IMR-90 (cell line): ENCODE measurements around the gene ZDHHC12.

Source experiments
- CTCF ChIP-seq: conservative IDR thresholded peaks from 2 replicates; pipeline ENCODE4 v1.5.1; 2012; ENCODE audit warnings: mild to moderate bottlenecking, low read depth, low read length, improper control_type of control experiment
- POLR2A ChIP-seq: IDR thresholded peaks from 2 replicates; pipeline ENCODE4 v1.6.1; 2012; ENCODE audit warnings: mild to moderate bottlenecking, low read depth, low read length
- RAD21 ChIP-seq: IDR thresholded peaks from 2 replicates; pipeline ENCODE4 v1.6.1; 2012; ENCODE audit warnings: low read length, improper control_type of control experiment
- SMC3 ChIP-seq: fragments of 150-350 bp; IDR thresholded peaks from 2 replicates; pipeline ENCODE4 v1.6.1; 2016; ENCODE audit warnings: low read depth, mild to moderate bottlenecking, antibody characterized with exemption, low read length, moderate library complexity

- TF ChIP-seq CTCF (no peak), POLR2A (no peak), SMC3 (no peak), RAD21 (no peak)
Measured at GRCh38 chr9:128747241-128747640, 23.3 kb upstream of the ZDHHC12 start.
